ENCODE results near the gene C15orf62. TPM values are rescaled to one million over a fixed set of nuclear protein-coding genes. Genes with fewer than 3 reads are reported as not detected.

C15orf62 gene
- total and polyA plus RNA-seq, 2 donors: 1.1 to 1.8 TPM

- WGBS: 98% methylated on average over 4 of the region's 4 CpGs
- DNase-seq (ENCODE audit: low read depth in 6 of 9, low spot score in 9 of 9): no peak
- Histone ChIP-seq H3K27me3 (ENCODE audit: control insufficient read depth in 2 of 2, insufficient read depth in 1 of 2, low read length in 1 of 2) (no peaks in the 10 kb centered on the region), H3K4me3 (ENCODE audit: low read length in 2 of 2) (no peak overlapping the region), H3K9me3 (ENCODE audit: control insufficient read depth in 2 of 2, insufficient read depth in 1 of 2, low read length in 1 of 2) (peaks cover 0 to 4% of the 10 kb centered on the region in 2 donors), H3K27ac (ENCODE audit: low read depth in 1 of 2, low read length in 1 of 2) (no peak overlapping the region), H3K36me3 (ENCODE audit: control insufficient read depth in 2 of 2, insufficient read depth in 2 of 2, low read length in 1 of 2) (peaks cover 34 to 35% of the 10 kb centered on the region in 2 donors), H3K4me1 (ENCODE audit: control insufficient read depth in 2 of 2, insufficient read depth in 2 of 2, low read length in 2 of 2) (peaks cover 10 to 16% of the 10 kb centered on the region in 2 donors)
These were observed 18.9 kb upstream of the C15orf62 start for GRCh38 chr15:40750885-40751284.

GRCh38 chr15:40751745-40752144 lies 18.0 kb upstream of the C15orf62 start:
- H3K27ac ChIP-seq (ENCODE audit: low read depth in 1 of 2, low read length in 1 of 2): no peak overlapping the region
- H3K27me3 ChIP-seq (ENCODE audit: control insufficient read depth in 2 of 2, insufficient read depth in 1 of 2, low read length in 1 of 2): no peaks in the 10 kb centered on the region
- peaks cover 34 to 35% of the 10 kb centered on the region in 2 donors for H3K36me3 ChIP-seq (ENCODE audit: control insufficient read depth in 2 of 2, insufficient read depth in 2 of 2, low read length in 1 of 2)
- H3K4me3 ChIP-seq (ENCODE audit: low read length in 2 of 2): no peak overlapping the region
- peaks cover 0 to 4% of the 10 kb centered on the region in 2 donors for H3K9me3 ChIP-seq (ENCODE audit: control insufficient read depth in 2 of 2, insufficient read depth in 1 of 2, low read length in 1 of 2)
- WGBS: 99% methylated on average over 12 of the region's 12 CpGs
- no peak for DNase-seq (ENCODE audit: low read depth in 6 of 9, low spot score in 9 of 9)
- H3K4me1 ChIP-seq (ENCODE audit: control insufficient read depth in 2 of 2, insufficient read depth in 2 of 2, low read length in 2 of 2): peaks cover 11 to 19% of the 10 kb centered on the region in 2 donors

- Histone ChIP-seq H3K9me3 (ENCODE audit: control insufficient read depth in 2 of 2, insufficient read depth in 1 of 2, low read length in 1 of 2) (peaks cover 0 to 4% of the 10 kb centered on the region in 2 donors), H3K4me1 (ENCODE audit: control insufficient read depth in 2 of 2, insufficient read depth in 2 of 2, low read length in 2 of 2) (peaks cover 11 to 22% of the 10 kb centered on the region in 2 donors), H3K4me3 (ENCODE audit: low read length in 2 of 2) (peak overlapping the region; percentile 92 to 98), H3K36me3 (ENCODE audit: control insufficient read depth in 2 of 2, insufficient read depth in 2 of 2, low read length in 1 of 2) (peaks cover 17 to 19% of the 10 kb centered on the region in 2 donors), H3K27ac (ENCODE audit: low read depth in 1 of 2, low read length in 1 of 2) (peak overlapping the region; percentile 64 to 74), H3K27me3 (ENCODE audit: control insufficient read depth in 2 of 2, insufficient read depth in 1 of 2, low read length in 1 of 2) (no peaks in the 10 kb centered on the region)
- WGBS: under 1% methylated on average over 22 of the region's 22 CpGs
- no peak for DNase-seq (ENCODE audit: low read depth in 6 of 9, low spot score in 9 of 9)
These were observed 15.3 kb upstream of the C15orf62 start for GRCh38 chr15:40754574-40754882.

GRCh38 chr15:40754883-40755811 lies 14.6 kb upstream of the C15orf62 start, which contains the start of gene RMDN3:
TSS of gene RMDN3 (minus strand) at chr15:40755254. CDS start at chr15:40754783, 471 bp downstream.
- peaks cover 15 to 17% of the 10 kb centered on the region in 2 donors for H3K36me3 ChIP-seq (ENCODE audit: control insufficient read depth in 2 of 2, insufficient read depth in 2 of 2, low read length in 1 of 2)
- peaks cover 0 to 4% of the 10 kb centered on the region in 2 donors for H3K9me3 ChIP-seq (ENCODE audit: control insufficient read depth in 2 of 2, insufficient read depth in 1 of 2, low read length in 1 of 2)
- peak within 1 kb of the TSS; percentile 87 to 92 for H3K27ac ChIP-seq (ENCODE audit: low read depth in 1 of 2, low read length in 1 of 2)
- DNase-seq (ENCODE audit: low read depth in 6 of 9, low spot score in 9 of 9): peak; percentile 85 to 98 (median 95)
- H3K4me1 ChIP-seq (ENCODE audit: control insufficient read depth in 2 of 2, insufficient read depth in 2 of 2, low read length in 2 of 2): peaks cover 12 to 27% of the 10 kb centered on the region in 2 donors
- WGBS: 1% methylated on average over 66 of the region's 66 CpGs
- no peaks in the 10 kb centered on the region for H3K27me3 ChIP-seq (ENCODE audit: control insufficient read depth in 2 of 2, insufficient read depth in 1 of 2, low read length in 1 of 2)
- H3K4me3 ChIP-seq (ENCODE audit: low read length in 2 of 2): peak within 1 kb of the TSS; percentile 92 to 98

- Histone ChIP-seq H3K27me3 (ENCODE audit: control insufficient read depth in 2 of 2, insufficient read depth in 1 of 2, low read length in 1 of 2) (no peaks in the 10 kb centered on the region), H3K36me3 (ENCODE audit: control insufficient read depth in 2 of 2, insufficient read depth in 2 of 2, low read length in 1 of 2) (peaks cover 11 to 13% of the 10 kb centered on the region in 2 donors), H3K27ac (ENCODE audit: low read depth in 1 of 2, low read length in 1 of 2) (peak overlapping the region; percentile 87 to 92), H3K4me3 (ENCODE audit: low read length in 2 of 2) (peak overlapping the region; percentile 92 to 98), H3K9me3 (ENCODE audit: control insufficient read depth in 2 of 2, insufficient read depth in 1 of 2, low read length in 1 of 2) (peaks cover 0 to 4% of the 10 kb centered on the region in 2 donors), H3K4me1 (ENCODE audit: control insufficient read depth in 2 of 2, insufficient read depth in 2 of 2, low read length in 2 of 2) (peaks cover 17 to 31% of the 10 kb centered on the region in 2 donors)
- WGBS: 83% methylated on average over 10 of the region's 10 CpGs
- DNase-seq (ENCODE audit: low read depth in 6 of 9, low spot score in 9 of 9): no peak
These were observed 14.0 kb upstream of the C15orf62 start for GRCh38 chr15:40755812-40756208.

GRCh38 chr15:40756938-40757337 lies 12.8 kb upstream of the C15orf62 start:
- peaks cover 0 to 4% of the 10 kb centered on the region in 2 donors for H3K9me3 ChIP-seq (ENCODE audit: control insufficient read depth in 2 of 2, insufficient read depth in 1 of 2, low read length in 1 of 2)
- WGBS: 58% methylated on average over 6 of the region's 6 CpGs
- H3K36me3 ChIP-seq (ENCODE audit: control insufficient read depth in 2 of 2, insufficient read depth in 2 of 2, low read length in 1 of 2): peaks cover 3% of the 10 kb centered on the region in 2 donors
- DNase-seq (ENCODE audit: low read depth in 6 of 9, low spot score in 9 of 9): no peak
- H3K27ac ChIP-seq (ENCODE audit: low read depth in 1 of 2, low read length in 1 of 2): no peak overlapping the region
- H3K4me3 ChIP-seq (ENCODE audit: low read length in 2 of 2): no peak overlapping the region
- peaks cover 17 to 31% of the 10 kb centered on the region in 2 donors for H3K4me1 ChIP-seq (ENCODE audit: control insufficient read depth in 2 of 2, insufficient read depth in 2 of 2, low read length in 2 of 2)
- H3K27me3 ChIP-seq (ENCODE audit: control insufficient read depth in 2 of 2, insufficient read depth in 1 of 2, low read length in 1 of 2): no peaks in the 10 kb centered on the region

GRCh38 chr15:40759961-40760360 lies 9.8 kb upstream of the C15orf62 start:
- peak in 1 of 9 donors; percentile 45 for DNase-seq (ENCODE audit: low read depth in 6 of 9, low spot score in 9 of 9)
- Histone ChIP-seq H3K36me3 (ENCODE audit: control insufficient read depth in 2 of 2, insufficient read depth in 2 of 2, low read length in 1 of 2) (no peaks in the 10 kb centered on the region), H3K27me3 (ENCODE audit: control insufficient read depth in 2 of 2, insufficient read depth in 1 of 2, low read length in 1 of 2) (no peaks in the 10 kb centered on the region), H3K9me3 (ENCODE audit: control insufficient read depth in 2 of 2, insufficient read depth in 1 of 2, low read length in 1 of 2) (no peaks in the 10 kb centered on the region), H3K27ac (ENCODE audit: low read depth in 1 of 2, low read length in 1 of 2) (peak overlapping the region; percentile 2 to 19), H3K4me1 (ENCODE audit: control insufficient read depth in 2 of 2, insufficient read depth in 2 of 2, low read length in 2 of 2) (peaks cover 21 to 44% of the 10 kb centered on the region in 2 donors), H3K4me3 (ENCODE audit: low read length in 2 of 2) (no peak overlapping the region)
- WGBS: 62% methylated on average over 5 of the region's 5 CpGs

- peak overlapping the region; percentile 44 to 81 for H3K27ac ChIP-seq (ENCODE audit: low read depth in 1 of 2, low read length in 1 of 2)
- no peaks in the 10 kb centered on the region for H3K9me3 ChIP-seq (ENCODE audit: control insufficient read depth in 2 of 2, insufficient read depth in 1 of 2, low read length in 1 of 2)
- H3K36me3 ChIP-seq (ENCODE audit: control insufficient read depth in 2 of 2, insufficient read depth in 2 of 2, low read length in 1 of 2): peaks cover 15 to 16% of the 10 kb centered on the region in 2 donors
- DNase-seq (ENCODE audit: low read depth in 6 of 9, low spot score in 9 of 9): peak in 2 of 9 donors; percentile 27 to 32
- H3K4me3 ChIP-seq (ENCODE audit: low read length in 2 of 2): peak overlapping the region; percentile 65 to 70
- no peaks in the 10 kb centered on the region for H3K27me3 ChIP-seq (ENCODE audit: control insufficient read depth in 2 of 2, insufficient read depth in 1 of 2, low read length in 1 of 2)
- WGBS: 33% methylated on average over 55 of the region's 55 CpGs
- H3K4me1 ChIP-seq (ENCODE audit: control insufficient read depth in 2 of 2, insufficient read depth in 2 of 2, low read length in 2 of 2): peaks cover 21 to 48% of the 10 kb centered on the region in 2 donors
These were observed 6.6 kb upstream of the C15orf62 start for GRCh38 chr15:40762919-40763800.
